GM18858 (cell line): ENCODE measurements around the gene PDK1.
"Not testable (repeated sequence)": the region's sequence is repeated elsewhere in the genome, so short reads cannot be mapped to it uniquely, and the experiment has no call there.

Experiments used
- ATAC-seq: cut with Tn5 transposase; IDR thresholded peaks from one replicate; pipeline ENCODE4 v1.9.1; 2021; ENCODE audit not compliant: unreplicated experiment

The PDK1 gene

DNA sequence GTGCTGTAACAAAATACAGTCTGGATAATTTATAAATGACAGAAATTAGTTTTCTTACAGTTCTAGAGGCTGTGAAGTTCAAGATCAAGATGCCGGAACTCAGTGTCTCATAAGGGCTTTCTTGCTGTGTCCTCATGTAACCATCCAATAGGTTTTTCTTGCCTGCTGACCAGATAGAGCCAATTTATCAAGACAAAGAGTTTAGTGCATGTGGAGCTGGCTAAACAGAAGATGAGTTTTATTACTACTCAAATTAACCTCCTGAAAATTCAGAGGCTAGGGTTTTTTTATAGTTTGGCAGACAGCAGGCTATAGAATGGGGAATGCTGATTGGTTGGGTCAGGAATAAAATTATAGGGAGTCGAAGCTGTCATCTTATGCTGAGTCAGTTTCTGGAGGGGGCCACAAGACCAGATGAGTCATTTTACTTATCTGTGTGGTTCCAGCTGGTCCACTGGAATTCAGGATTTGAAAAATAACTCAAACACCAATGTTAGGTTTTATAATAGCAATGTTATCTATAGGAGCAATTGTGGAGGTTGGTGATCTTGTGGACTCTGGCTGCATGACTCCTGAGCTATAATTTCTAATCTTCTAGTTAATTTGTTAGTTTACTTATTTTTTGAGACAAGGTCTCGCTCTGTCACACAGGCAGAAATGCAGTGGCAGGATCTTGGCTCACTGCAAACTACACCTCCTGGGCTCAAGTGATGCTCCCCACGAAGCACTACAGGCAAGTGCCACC lies 3.2 kb upstream of the PDK1 start:
- no peak for ATAC-seq

DNA sequence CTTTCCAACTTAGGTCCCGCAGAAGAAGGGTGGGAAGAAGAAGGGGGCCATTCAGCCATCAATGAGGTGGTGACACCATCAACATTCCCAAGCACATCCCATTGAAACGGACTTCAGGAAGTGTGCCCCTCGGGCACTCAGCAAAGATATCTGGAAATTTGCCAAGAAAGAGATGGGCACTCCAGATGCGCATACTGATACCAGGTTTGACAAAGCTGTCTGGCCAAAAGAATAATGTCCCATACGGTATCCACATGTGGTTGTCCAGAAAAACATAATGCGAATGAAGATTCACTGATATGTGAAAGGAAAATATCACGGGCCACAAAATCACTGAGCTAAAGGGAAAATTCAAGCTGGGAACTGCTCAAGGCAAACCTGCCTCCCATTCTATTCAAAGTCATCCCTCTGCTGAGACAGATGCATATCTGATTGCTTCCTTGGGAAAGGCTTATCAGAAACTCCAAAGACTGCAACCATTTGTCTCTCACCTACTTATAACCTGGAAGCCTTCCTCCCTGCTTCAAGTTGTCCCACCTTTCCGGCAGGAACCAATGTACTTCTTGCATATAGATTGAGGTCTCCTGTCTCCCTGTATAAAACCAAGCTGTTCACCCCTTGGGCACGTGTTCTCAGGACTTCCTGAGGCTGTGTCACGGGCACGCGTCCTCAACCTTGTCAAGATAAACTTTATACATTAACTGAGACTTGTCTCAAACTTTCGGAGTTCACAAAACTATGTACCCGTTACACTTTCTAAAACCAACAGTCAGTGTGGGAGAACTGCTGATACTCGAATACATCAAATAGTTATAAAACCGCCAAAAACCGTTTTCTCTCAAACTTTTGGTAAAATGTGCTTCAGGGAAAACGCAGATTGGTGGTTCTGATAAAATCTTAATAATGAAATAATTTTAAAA lies 1.3 kb upstream of the PDK1 start:
- ATAC-seq, result no peak

DNA sequence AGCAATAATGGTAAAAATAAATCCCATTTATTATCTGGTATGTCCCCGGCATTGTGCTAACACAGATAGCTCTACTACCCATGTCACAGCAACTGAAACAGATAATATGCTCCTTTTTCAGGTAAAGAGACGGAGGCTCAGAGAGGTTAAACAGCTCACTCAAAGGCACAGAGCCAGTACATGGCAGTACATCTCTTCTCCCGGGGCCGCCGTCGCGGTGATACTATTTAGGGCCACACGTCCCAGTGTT lies 693 bp upstream of the PDK1 start:
- peak; percentile 3 for ATAC-seq

DNA sequence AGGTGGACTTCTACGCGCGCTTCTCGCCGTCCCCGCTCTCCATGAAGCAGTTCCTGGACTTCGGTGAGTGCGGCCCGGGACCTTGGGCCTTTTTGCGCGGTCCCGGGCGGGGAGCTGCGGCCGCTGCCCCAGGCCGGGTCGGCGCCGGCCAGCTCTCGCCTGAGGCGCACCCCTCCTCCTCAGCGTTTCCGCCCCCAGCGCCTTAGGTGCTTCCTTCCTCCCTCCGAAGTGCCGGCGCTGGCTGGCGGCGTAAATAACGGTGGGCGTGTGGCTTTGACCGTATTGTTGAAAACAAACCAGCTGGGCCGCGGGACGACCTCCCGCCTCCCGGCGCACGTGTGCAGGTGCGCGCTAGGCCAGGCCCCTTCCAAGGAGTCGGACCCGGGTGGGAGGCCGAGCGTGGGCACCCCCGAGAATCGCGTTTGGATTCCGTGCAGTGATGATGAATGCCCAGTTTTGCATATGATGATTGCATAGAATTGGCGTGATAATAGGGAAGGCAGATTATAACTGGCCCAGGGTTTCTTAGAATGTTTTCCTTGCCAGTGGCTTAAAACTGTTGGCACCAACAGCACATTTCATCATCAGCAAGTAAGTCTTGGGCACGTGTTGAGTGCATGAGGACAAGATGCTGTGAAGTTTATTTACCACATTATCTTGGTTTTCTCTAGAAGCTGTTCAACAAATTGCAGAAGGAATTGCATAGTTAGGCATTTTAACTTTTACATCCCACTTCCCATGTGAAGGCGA lies 569 bp downstream of the PDK1 start:
- peak; percentile 53 for ATAC-seq

DNA sequence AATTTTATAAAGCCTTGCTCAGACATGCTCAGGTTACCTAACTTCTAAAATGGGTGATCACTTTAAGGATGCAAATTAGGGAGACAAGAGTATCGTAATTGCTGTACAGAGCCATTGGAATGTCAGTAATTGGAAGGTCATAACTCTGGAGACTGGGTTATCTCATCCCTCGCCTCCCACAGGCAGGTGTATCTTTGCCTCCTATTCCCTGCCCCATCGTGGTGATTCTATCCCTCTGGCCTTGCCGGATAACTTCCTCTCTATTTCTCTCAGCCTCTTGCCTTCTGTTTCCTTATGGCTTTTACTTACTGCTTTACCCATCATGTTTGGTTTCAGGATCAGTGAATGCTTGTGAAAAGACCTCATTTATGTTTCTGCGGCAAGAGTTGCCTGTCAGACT lies 2.5 kb downstream of the PDK1 start:
- no peak for ATAC-seq

DNA sequence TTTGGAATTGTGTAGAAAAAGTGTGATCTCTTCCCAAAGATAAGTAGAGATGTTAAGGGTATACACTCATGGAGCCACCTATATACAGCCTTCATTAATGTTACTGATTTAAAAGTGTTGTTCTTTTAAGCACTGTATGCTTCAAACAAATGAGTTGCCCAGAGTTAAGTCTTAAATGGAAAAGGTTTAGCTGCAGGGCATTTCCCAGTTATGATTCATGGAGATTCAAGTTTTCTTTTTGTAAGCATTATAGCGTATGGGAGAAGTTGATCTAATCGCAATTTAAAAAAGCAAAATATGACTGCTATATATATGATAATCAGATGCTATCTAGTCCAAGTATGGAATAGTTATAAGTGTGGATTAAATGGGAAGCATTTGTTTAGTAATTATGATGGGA lies 4.8 kb downstream of the PDK1 start:
- ATAC-seq, result no peak

DNA sequence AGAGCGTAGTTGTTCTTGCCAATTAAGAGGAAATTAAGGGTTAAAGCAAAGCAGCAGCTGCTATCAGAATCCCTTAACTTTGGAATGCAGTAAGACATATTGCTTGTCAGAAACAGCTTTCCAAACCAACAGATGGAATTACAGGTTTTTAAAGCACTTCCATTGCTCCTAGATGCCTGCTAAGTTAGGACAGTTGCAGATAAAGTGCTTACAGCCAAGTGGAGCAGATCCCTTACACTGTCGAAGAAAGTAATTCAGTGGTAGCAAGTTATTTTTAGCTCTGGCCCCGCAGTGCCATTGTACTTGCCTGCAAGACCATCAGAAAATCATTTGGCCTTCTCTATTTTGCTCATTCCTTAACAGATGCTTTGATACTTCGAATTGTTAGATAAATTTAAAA lies 5.4 kb downstream of the PDK1 start:
- ATAC-seq, result no peak

DNA sequence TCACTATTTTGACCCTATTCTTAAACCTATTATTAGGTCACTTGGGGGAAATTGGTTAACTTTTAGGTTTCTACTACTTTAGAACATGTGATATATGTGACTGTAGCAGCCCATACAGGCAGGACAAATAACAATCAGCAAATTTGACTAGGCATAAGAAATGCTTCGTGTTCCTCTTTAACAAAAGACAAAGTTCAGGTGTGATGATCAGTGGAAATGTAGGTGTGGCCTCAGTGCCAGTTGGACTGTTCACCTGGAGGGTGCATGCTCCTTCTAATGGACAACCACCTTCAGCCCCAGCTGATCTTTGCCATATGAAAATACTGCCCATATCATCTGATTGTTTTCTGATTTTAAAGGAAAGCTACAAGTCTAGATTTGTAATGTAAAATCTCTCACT lies 6.4 kb downstream of the PDK1 start:
- ATAC-seq, result no peak

DNA sequence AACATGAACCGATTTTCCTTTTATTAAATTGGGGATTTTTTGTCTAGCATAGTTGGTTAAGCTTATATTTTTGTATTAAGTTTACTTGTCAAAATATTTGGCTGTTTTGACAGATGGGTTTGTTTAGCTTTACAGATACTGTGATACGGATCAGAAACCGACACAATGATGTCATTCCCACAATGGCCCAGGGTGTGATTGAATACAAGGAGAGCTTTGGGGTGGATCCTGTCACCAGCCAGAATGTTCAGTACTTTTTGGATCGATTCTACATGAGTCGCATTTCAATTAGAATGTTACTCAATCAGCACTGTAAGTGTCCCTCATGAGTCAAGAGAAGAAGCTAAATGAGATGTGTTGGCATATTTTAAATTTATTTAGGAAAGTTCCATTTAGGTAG lies 8.5 kb downstream of the PDK1 start:
- no peak for ATAC-seq

DNA sequence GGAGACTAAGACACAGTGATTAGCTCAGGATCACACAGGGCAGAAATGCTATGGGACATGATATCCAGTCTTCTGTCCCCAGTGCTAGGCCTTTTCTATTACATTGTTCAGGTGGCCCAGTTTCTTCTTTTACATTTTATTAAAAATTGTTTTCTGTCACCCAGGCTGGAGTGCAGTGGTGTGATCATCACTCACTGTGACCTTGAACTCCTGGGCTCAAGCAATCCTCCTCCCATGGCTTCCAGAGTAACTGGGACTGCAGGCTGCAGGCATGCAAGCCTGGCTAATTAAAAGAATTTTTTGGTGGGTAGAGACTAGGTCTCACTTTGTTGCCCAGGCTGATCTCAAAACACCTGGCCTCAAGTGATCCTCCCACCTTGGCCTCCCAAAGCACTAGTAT lies 15.4 kb downstream of the PDK1 start:
- no peak for ATAC-seq

DNA sequence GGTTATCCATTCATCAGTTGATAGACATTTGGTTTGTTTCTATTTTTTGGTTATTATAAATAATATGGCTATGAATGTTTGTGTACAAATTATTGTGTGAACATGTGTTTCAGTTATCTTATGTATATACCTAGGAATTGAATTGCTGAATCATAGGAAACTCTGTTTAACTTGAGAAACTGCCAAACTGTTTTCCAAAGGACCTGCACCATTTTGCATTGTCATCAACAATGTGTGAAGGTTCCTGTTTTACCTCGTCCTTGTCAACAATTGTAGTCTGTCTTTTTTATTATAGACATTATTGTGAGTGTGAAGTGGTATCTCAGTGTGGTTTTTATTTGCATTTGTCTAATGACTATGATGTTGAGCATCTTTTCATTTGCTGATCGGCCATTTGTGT lies 17.1 kb downstream of the PDK1 start:
- no peak for ATAC-seq

DNA sequence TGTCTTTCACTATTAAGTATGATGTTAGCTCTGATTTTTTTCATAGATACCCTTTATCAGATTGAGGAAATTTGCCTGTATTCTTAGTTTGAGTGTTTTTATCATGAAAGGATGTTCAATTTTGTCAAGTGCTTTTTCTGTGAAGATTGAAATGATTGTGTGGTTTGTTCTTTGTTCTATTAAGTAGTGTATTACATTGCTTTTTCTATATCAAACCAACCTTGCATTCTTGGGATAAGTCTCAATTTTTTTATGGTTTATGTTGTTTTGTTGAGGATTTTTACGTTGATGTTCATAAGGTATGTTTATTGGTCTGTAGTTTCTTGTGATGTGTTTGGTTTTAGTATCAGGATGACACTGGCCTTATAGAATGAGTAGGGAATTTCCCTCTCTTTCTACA lies 19.1 kb downstream of the PDK1 start:
- ATAC-seq, result no peak

DNA sequence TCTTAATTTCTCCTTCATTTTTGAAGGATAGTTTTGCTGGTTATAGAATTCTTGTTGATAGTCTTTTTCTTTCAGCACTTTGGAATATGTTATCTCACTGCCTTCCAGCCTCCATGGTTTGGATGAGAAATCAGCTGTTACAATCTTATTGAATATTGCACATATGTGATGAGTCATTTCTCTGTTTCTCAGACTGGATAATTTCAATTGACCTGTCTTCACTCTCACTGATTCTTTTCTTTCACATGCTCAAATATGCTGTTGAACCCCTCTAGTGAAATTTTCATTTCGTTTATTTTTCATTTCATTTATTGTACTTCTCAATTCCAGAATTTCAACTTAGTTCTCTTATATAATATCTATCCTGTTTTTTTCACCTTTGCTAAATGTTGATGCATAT lies 22.2 kb downstream of the PDK1 start:
- no peak for ATAC-seq

DNA sequence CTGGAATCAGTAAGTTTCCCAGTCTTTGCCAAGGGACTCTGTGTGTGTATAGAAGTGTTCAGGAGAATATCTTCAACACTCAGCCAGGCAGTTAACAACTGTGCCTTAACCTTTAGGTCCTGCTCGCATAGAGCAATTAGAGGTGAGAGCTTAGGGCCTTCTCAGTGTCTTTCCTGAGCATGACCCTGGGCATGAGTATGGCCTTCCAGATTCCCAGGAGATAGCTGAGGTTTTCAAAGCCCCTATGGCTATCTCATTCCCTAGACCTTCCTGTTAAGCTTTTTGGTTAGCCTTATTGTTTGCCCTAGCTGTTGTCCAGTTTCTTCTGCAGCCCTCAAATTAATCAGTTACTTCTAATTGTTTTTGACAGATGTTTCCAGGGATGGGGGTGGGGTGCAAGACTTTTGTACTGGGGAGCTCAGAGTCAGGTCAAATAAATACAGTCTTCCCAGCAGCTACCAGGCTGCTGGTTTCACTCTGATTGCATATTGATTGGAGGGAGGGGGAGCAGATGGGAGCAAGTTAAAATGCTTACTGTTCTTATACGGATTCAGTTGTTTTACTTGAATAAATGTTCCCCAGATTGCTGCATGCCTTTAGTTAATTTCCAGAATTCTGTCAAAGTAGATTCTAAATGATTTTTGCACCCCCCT lies 23.1 kb downstream of the PDK1 start:
- ATAC-seq, result no peak

DNA sequence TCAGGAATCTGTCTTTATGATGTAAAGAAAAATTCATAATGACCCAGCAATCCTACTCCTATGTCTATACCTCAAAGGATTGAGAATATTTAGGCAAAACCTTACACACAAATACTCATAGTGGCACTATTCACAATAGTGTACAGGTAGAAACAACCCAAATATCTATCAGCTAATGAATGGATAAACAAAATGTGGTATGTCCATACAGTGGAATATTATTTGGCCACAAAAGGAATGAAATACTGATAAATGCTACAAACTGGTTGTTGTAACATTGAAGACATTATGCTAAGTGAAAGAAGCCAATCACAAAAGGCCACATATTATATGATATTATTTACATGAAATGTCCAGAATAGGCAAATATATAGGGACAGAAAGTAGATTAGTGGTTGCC lies 24.7 kb downstream of the PDK1 start:
- ATAC-seq, result no peak

DNA sequence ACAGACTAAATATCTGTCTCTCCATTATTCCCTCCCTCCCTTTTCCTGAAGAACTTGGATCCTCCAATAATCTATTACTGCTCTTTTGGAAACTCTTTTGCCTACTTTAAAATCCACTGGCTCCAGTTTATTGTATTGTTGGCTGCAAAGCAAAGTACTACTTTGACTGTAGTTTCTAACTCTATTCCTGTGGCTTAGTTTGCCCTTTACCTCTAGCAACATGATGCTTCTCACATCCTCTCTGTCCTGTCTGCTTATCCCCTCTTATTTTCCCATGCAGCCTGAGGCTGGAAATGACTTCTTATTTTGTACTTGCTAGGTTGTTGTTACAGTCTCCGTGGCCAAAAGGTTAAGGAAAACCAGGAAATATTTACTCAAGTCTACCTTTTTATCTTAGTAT lies 26.8 kb downstream of the PDK1 start:
- no peak for ATAC-seq

DNA sequence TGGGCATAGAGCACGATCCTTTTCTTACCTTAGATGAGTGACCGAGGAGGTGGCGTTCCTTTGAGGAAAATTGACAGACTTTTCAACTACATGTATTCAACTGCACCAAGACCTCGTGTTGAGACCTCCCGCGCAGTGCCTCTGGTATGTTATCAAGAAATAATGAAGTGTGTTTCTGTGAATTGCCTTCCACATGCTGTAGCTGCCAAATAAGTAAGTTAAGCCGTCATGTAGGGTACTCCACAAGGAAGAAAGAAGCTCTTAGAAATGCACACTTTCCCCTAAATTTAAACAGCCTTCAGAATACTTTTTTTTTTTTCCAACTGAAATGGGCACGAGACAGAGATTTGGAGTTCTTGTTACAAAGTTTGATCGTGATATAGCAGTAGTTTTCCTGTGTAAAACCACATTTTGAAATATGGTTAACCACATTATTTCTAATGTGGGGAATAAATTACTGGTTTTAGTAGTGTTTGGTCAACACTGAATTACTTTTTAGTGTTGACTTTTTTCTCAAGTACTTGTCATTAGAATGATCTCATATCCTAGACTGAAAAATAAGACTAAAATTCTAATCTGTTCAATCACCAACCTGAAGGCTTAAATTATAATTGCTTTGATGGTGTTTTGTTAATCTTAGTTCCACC lies 30.5 kb downstream of the PDK1 start:
- no peak for ATAC-seq

DNA sequence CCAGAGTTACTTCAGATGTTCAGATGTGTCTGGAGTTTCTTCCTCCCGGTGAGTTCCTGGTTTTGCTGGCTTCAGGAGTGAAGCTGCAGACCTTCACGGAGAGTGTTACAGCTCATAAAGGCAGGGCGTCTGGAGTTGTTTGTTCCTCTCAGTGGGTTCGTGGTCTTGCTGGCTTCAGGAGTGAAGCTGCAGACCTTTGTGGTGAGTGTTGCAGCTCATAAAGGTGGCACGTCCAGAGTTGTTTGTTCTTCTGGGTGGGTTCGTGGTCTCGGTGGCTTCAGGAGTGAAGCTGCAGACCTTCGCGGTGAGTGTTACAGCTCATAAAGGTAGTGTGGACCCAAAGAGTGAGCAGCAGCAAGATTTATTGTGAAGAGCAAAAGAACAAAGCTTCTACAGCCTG lies 31.3 kb downstream of the PDK1 start:
- ATAC-seq, result not testable (repeated sequence)

DNA sequence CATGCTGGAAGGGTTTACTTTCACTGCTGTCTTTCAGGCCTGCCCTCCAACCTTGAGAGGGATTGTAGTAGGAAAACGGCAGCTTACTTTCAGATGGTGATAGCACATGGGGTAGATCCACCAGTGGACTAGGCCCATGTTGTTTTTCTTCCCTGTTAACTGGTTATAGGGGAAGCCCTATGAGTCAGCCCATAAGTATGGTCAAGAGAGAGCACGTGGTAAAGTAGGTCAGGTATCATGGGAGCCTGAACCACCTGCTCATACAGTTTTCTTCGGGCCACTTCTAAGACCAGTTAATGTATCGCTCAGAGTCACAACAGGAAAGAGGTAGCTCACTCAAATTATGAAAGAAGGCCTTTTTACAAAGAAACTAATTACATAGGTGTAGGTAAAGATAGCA lies 33.0 kb downstream of the PDK1 start:
- no peak for ATAC-seq

DNA sequence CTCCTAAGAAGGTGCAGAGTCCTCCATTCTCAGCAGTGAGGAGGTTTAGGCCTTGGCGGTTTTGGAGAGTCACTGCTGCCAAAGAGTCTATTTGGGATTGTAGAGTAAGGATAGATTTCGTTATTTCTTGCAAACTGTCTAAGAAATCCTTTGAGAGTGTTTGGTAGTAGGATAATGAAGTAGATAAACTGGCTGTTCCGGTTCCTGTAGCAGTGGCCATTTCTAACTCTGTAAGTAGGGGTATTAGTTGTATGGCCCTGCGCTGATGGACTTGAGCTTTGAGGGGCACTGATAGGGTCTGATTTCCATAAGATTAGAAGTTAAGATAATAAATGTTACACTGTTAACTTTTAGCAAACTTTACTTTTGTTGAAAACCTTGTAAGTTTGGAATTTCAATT lies 35.5 kb downstream of the PDK1 start:
- not testable (repeated sequence) for ATAC-seq

DNA sequence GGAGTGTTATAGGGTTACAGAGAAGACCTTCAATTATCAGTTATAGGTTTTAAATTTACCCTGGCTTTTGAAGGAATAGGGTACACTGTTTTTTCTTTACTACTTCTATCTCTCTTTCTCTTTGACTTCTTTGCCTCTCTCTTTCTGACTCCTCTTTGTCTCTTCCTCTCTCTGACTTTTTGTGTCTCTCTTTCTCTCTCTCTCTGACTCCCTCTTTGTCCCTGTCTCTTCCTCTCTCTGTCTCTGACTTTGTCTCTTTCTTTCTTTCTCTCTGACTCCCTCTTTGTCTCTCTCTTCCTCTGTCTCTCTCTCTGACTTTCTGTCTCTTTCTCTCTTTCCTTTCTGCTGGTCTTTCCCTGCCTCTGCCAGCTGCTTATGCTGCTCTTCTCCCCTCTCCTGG lies 36.3 kb downstream of the PDK1 start:
- not testable (repeated sequence) for ATAC-seq
